Ascending aorta (tissue), 2 donors: ENCODE results near the gene CTIF. TPM values are rescaled to one million over a fixed set of nuclear protein-coding genes. Genes with fewer than 3 reads are reported as not detected.
A peak's percentile ranks its signal among the peaks of the same experiment; 100 is the strongest.

Experiments
- DNase-seq, 2 donors: peaks; one replicate each; pipeline ENCODE4 v3.0.0-alpha.2; 2019; ENCODE audit warnings: low spot score in 2 of 2
- H3K27ac ChIP-seq, 2 donors: fragments of 200-600 bp; sonication (generic); one replicate each; pipeline ENCODE4 v1.5.1; 2016 to 2017; ENCODE audit warnings: mild to moderate bottlenecking in 1 of 2
- H3K27me3 ChIP-seq: fragments of 200-600 bp; sonication (generic); one replicate; pipeline ENCODE4 v1.5.1; 2017
- H3K36me3 ChIP-seq, 2 donors: fragments of 200-600 bp; sonication (generic); one replicate each; pipeline ENCODE4 v1.5.1; 2016
- H3K4me1 ChIP-seq, 2 donors: fragments of 200-600 bp; sonication (generic); one replicate each; pipeline ENCODE4 v1.5.1; 2016 to 2017; ENCODE audit warnings: mild to moderate bottlenecking in 1 of 2
- H3K4me3 ChIP-seq, 2 donors: fragments of 200-600 bp; sonication (generic); one replicate each; pipeline ENCODE4 v1.5.1; 2016 to 2017; ENCODE audit warnings: mild to moderate bottlenecking in 1 of 2
- H3K9me3 ChIP-seq, 2 donors: fragments of 200-600 bp; sonication (generic); one replicate each; pipeline ENCODE4 v1.5.1; 2016
- intact Hi-C: fragments of 100-400 bp; cut with DNase I; formaldehyde crosslinking; loops from one replicate; pipeline ENCODE4 v1.15.1; 2023
- total RNA-seq: library from RNA; depleted of rRNA; stranded (reverse); fragments of >200 nt; gene quantifications from one replicate; pipeline ENCODE4 v1.1.0, GENCODE V29; 2016
- TF ChIP-seq, protein P1 (sequence below), 3 experiments: fragments of 200-600 bp in 2 of 3; fragments of 450-650 bp in 1 of 3; sonication (generic) in 2 of 3; IDR thresholded peaks; one replicate each; pipeline ENCODE4 v1.5.1; 2016 to 2019; ENCODE audit warnings: antibody characterized with exemption in 3 of 3, mild to moderate bottlenecking in 1 of 3, moderate library complexity in 1 of 3

CTIF gene
- total RNA-seq, 1 donor from 2014 or later = 55.3 TPM

DNA sequence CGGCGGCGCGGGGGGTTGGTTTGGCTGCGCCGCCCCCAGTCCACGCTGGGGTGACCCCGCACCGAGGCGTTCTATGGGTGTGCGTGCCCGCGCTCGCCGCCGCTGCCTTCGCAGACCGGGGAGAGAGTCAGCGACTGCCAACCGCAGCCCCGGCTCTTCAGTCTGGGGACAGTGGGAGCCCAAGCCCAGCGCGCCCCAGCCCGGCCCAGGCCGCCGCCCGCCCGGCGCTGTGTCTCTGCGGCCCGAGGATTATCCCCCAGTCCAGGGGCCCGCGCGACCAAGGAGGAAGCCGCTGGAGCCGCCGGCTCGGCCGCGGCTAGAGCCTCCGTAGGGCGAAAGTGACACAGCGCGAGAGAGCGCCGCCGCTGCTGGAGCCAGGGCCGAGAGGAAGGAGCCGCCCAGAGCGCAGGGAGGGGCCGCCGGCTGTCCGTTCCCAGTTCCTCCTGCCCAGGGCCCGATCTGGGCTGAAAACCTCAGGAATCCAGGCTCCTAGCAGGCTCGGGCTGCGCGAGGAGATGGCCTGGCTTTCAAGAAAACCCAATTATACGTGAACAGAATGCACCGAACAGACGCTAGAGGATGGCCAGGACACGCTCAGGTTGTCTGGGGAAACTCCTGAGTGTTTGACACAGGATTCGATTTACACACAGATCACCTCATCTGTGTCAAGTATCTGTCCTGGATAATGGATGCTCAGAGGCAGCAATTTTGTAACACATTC is 2.4 kb downstream of the CTIF start:
- TF ChIP-seq, protein P1, sequence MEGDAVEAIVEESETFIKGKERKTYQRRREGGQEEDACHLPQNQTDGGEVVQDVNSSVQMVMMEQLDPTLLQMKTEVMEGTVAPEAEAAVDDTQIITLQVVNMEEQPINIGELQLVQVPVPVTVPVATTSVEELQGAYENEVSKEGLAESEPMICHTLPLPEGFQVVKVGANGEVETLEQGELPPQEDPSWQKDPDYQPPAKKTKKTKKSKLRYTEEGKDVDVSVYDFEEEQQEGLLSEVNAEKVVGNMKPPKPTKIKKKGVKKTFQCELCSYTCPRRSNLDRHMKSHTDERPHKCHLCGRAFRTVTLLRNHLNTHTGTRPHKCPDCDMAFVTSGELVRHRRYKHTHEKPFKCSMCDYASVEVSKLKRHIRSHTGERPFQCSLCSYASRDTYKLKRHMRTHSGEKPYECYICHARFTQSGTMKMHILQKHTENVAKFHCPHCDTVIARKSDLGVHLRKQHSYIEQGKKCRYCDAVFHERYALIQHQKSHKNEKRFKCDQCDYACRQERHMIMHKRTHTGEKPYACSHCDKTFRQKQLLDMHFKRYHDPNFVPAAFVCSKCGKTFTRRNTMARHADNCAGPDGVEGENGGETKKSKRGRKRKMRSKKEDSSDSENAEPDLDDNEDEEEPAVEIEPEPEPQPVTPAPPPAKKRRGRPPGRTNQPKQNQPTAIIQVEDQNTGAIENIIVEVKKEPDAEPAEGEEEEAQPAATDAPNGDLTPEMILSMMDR (IDR thresholded peaks at IDR 0.05) = no peak
- DNase-seq = peak in 1 of 2 donors; percentile 84
- Histone ChIP-seq H3K9me3 (no peaks in the 10 kb centered on the region), H3K4me1 (peaks cover 11 to 26% of the 10 kb centered on the region in 2 donors), H3K4me3 (peak overlapping the region; percentile 82 to 87), H3K27me3 (no peaks in the 10 kb centered on the region), H3K36me3 (no peaks in the 10 kb centered on the region), H3K27ac (peak overlapping the region; percentile 94 to 95)
- intact Hi-C loops = loop anchor here (2.0 kb wide), 2 partner anchors 80 to 124 kb away; no protein-coding TSS in a partner anchor

- intact Hi-C loops = loop anchor here (2.0 kb wide), 2 partner anchors 79 to 123 kb away; no protein-coding TSS in a partner anchor
- Histone ChIP-seq H3K4me1 (peaks cover 11 to 33% of the 10 kb centered on the region in 2 donors), H3K4me3 (peak overlapping the region in 1 of 2 donors; percentile 87), H3K27ac (peak overlapping the region; percentile 94 to 95), H3K9me3 (no peaks in the 10 kb centered on the region), H3K27me3 (no peaks in the 10 kb centered on the region), H3K36me3 (no peaks in the 10 kb centered on the region)
- no peak for DNase-seq
- TF ChIP-seq, protein P1 (IDR thresholded peaks at IDR 0.05) = no peak
These were observed 3.0 kb downstream of the CTIF start for GRCh38 chr18:48541747-48542400.

DNA sequence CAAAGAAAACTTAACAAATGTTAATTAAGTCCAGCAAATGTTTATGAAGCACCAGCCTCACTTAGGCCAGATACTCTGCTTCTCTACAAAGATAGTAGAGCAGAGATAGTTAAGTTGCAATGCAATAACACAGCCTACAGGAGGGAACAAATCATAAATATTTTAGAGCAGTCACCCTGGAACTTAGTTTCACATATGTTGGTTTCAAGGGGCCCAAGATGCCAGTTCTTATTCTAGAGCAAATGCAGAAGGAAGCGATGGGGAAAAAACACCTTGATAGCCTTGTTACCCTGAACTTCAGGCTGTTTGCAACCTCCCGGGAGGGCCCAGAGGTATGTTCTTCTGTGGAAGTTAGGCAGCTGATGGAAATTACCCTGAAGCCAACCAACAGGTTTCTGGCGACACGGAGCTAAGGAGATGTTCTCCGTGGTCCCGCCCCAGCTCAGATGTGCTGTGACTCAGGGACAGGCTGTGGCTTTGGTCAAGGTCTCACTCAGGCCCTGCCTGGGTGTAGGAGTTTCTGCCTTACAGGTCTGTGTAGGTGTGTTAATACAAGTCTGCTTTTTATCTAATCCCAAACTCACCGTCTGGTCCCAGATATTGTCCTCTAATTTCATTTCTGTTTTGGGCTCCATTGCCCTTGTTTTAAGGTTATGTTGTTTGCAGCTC is 3.8 kb downstream of the CTIF start:
- DNase-seq = peak in 1 of 2 donors; percentile 30
- H3K4me1 ChIP-seq = peaks cover 14 to 41% of the 10 kb centered on the region in 2 donors
- H3K9me3 ChIP-seq = no peaks in the 10 kb centered on the region
- no peaks in the 10 kb centered on the region for H3K27me3 ChIP-seq
- no peaks in the 10 kb centered on the region for H3K36me3 ChIP-seq
- no peak overlapping the region for H3K4me3 ChIP-seq
- intact Hi-C loops = no loop called here
- no peak overlapping the region for H3K27ac ChIP-seq
- TF ChIP-seq, protein P1 (IDR thresholded peaks at IDR 0.05) = no peak

- intact Hi-C loops = no loop called here
- H3K36me3 ChIP-seq = no peaks in the 10 kb centered on the region
- H3K9me3 ChIP-seq = no peaks in the 10 kb centered on the region
- TF ChIP-seq, protein P1 (IDR thresholded peaks at IDR 0.05) = no peak
- H3K27ac ChIP-seq = no peak overlapping the region
- no peak for DNase-seq
- peaks cover 18 to 43% of the 10 kb centered on the region in 2 donors for H3K4me1 ChIP-seq
- H3K4me3 ChIP-seq = no peak overlapping the region
- H3K27me3 ChIP-seq = no peaks in the 10 kb centered on the region
These were observed 4.4 kb downstream of the CTIF start for GRCh38 chr18:48543228-48543627.

DNA sequence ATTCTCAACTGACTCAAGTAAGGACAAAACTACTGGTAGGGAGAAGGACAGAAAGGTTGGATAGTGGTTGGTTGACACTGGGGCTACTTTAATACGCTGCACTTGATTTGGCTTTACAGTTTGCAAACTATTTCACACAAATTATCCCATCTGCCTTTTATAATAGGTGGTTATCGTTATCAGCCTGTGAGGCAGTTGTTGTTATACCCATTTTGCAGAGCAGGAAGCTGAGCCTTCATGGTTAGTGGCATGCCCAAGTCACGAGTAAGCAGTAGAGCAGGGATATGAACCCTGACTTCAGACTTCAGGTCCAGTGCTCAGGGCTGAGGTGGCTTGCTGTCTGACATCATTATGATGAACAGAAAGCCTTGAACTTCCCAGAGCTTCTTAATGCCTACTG is 5.3 kb downstream of the CTIF start:
- no peaks in the 10 kb centered on the region for H3K27me3 ChIP-seq
- no peak for DNase-seq
- peak overlapping the region in 1 of 2 donors; percentile 60 for H3K27ac ChIP-seq
- no peaks in the 10 kb centered on the region for H3K36me3 ChIP-seq
- no peaks in the 10 kb centered on the region for H3K9me3 ChIP-seq
- H3K4me1 ChIP-seq = peaks cover 19 to 46% of the 10 kb centered on the region in 2 donors
- TF ChIP-seq, protein P1 (IDR thresholded peaks at IDR 0.05) = no peak
- intact Hi-C loops = no loop called here
- H3K4me3 ChIP-seq = no peak overlapping the region
